ENCODE data around the gene IFI27L2. TPM values are rescaled to one million over a fixed set of nuclear protein-coding genes. Genes with fewer than 3 reads are reported as not detected.

Gene IFI27L2, protein sequence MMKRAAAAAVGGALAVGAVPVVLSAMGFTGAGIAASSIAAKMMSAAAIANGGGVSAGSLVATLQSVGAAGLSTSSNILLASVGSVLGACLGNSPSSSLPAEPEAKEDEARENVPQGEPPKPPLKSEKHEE
- total RNA-seq (2012; rRNA removed), result 47.4 and 59.6 TPM in 2 replicates

DNA sequence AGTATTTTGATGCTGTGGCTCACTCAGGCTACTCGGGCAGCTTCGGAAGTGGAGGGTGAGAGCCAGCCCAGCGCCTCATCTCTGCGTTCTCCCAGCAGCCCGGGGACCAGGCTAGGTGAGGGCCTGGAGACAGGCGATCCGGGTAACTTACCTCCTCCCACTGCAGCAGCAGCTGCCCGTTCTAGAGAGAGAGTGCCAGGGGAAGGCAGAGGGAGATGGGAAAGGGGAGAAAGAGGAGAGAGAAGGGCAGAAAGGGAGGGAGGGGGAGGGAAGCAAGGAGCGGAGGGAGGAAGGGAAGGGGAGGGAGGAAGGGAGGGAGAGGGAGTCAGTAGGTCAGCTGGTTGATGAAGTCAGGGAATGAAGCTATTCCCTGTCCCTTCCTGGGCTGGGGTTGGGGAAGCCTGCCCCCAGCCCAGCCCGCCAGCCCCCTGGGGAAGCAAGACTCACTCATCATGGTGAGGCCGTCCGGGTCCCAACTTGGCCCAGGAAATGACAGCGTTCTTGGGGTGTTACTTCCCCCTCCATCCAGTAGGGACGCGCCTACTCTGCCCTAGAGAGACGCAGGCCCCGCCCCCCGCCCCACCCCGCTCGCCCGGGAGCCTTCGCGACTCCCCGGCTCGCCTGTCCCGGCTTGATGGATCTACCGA is at the start of gene IFI27L2:
IFI27L2 (minus strand) TSS at position 494 of the 647 bp plus-strand sequence; CDS start at position 454, 40 bp downstream.
- Histone ChIP-seq H3K27me3 (ENCODE audit: control insufficient read depth, insufficient read depth, low read length) (peaks cover 6% of the 10 kb centered on the region), H3K4me2 (ENCODE audit: low read length) (peak within 1 kb of the TSS; percentile 96), H3K36me3 (ENCODE audit: insufficient read depth, low read length) (peaks cover 7% of the 10 kb centered on the region), H3K9me3 (replicated peaks; ENCODE audit: low read length) (no peaks in the 10 kb centered on the region), H3K4me3 (ENCODE audit: low read length) (peak within 1 kb of the TSS; percentile 83), H3K9ac (ENCODE audit: low read depth, low read length) (peak within 1 kb of the TSS; percentile 83), H3K4me1 (ENCODE audit: control insufficient read depth, insufficient read depth, low read length) (peaks cover 17% of the 10 kb centered on the region)

- Histone ChIP-seq H3K9ac (ENCODE audit: low read depth, low read length) (no peak overlapping the region), H3K27me3 (ENCODE audit: control insufficient read depth, insufficient read depth, low read length) (peaks cover 57% of the 10 kb centered on the region), H3K9me3 (replicated peaks; ENCODE audit: low read length) (no peaks in the 10 kb centered on the region), H3K4me2 (ENCODE audit: low read length) (no peak overlapping the region), H3K36me3 (ENCODE audit: insufficient read depth, low read length) (no peaks in the 10 kb centered on the region), H3K4me3 (ENCODE audit: low read length) (no peak overlapping the region), H3K4me1 (ENCODE audit: control insufficient read depth, insufficient read depth, low read length) (peaks cover 9% of the 10 kb centered on the region)
Measured at GRCh38 chr14:94177806-94178205, 48.4 kb upstream of the IFI27L2 start.

GRCh38 chr14:94176808-94177207 is 47.4 kb upstream of the IFI27L2 start:
- Histone ChIP-seq H3K9ac (ENCODE audit: low read depth, low read length) (no peak overlapping the region), H3K4me2 (ENCODE audit: low read length) (no peak overlapping the region), H3K36me3 (ENCODE audit: insufficient read depth, low read length) (no peaks in the 10 kb centered on the region), H3K4me3 (ENCODE audit: low read length) (no peak overlapping the region), H3K4me1 (ENCODE audit: control insufficient read depth, insufficient read depth, low read length) (peaks cover 9% of the 10 kb centered on the region), H3K27me3 (ENCODE audit: control insufficient read depth, insufficient read depth, low read length) (peaks cover 54% of the 10 kb centered on the region), H3K9me3 (replicated peaks; ENCODE audit: low read length) (no peaks in the 10 kb centered on the region)

DNA sequence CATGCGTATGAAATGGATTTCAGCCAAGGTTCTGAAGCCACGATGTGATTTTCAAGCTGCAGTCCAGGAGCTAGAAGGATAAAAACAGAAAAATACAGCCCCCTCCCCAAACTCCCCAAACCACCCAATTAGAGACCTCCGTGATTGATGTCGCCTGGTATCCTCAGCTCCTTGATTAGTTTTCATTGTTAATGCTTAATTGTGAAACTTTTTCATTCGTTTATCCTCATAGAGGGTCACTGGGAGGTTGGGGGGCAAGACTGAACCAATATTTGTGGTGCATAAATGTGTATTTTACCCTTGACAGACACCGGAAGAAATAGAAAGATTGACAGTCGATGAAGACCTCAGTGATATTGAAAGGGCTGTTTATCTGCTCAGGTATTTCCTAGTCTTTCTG is 46.3 kb upstream of the IFI27L2 start:
- Histone ChIP-seq H3K4me1 (ENCODE audit: control insufficient read depth, insufficient read depth, low read length) (peaks cover 18% of the 10 kb centered on the region), H3K36me3 (ENCODE audit: insufficient read depth, low read length) (no peaks in the 10 kb centered on the region), H3K9me3 (replicated peaks; ENCODE audit: low read length) (no peaks in the 10 kb centered on the region), H3K4me2 (ENCODE audit: low read length) (peak overlapping the region; percentile 87), H3K27me3 (ENCODE audit: control insufficient read depth, insufficient read depth, low read length) (peaks cover 53% of the 10 kb centered on the region), H3K4me3 (ENCODE audit: low read length) (no peak overlapping the region), H3K9ac (ENCODE audit: low read depth, low read length) (no peak overlapping the region)

- H3K36me3 ChIP-seq (ENCODE audit: insufficient read depth, low read length), result no peaks in the 10 kb centered on the region
- H3K4me3 ChIP-seq (ENCODE audit: low read length), result peak overlapping the region; percentile 45
- peaks cover 52% of the 10 kb centered on the region for H3K27me3 ChIP-seq (ENCODE audit: control insufficient read depth, insufficient read depth, low read length)
- H3K9me3 ChIP-seq (replicated peaks; ENCODE audit: low read length), result no peaks in the 10 kb centered on the region
- H3K4me2 ChIP-seq (ENCODE audit: low read length), result peak overlapping the region; percentile 87
- no peak overlapping the region for H3K9ac ChIP-seq (ENCODE audit: low read depth, low read length)
- peaks cover 19% of the 10 kb centered on the region for H3K4me1 ChIP-seq (ENCODE audit: control insufficient read depth, insufficient read depth, low read length)
Measured at GRCh38 chr14:94175011-94175745, 45.8 kb upstream of the IFI27L2 start.

GRCh38 chr14:94174604-94175010 is 45.2 kb upstream of the IFI27L2 start:
- Histone ChIP-seq H3K4me2 (ENCODE audit: low read length) (peak overlapping the region; percentile 87), H3K9ac (ENCODE audit: low read depth, low read length) (peak overlapping the region; percentile 50), H3K36me3 (ENCODE audit: insufficient read depth, low read length) (no peaks in the 10 kb centered on the region), H3K4me3 (ENCODE audit: low read length) (peak overlapping the region; percentile 74), H3K27me3 (ENCODE audit: control insufficient read depth, insufficient read depth, low read length) (peaks cover 46% of the 10 kb centered on the region), H3K9me3 (replicated peaks; ENCODE audit: low read length) (no peaks in the 10 kb centered on the region), H3K4me1 (ENCODE audit: control insufficient read depth, insufficient read depth, low read length) (peaks cover 19% of the 10 kb centered on the region)

- Histone ChIP-seq H3K9ac (ENCODE audit: low read depth, low read length) (peak within 1 kb of the TSS; percentile 50), H3K4me1 (ENCODE audit: control insufficient read depth, insufficient read depth, low read length) (peaks cover 19% of the 10 kb centered on the region), H3K4me3 (ENCODE audit: low read length) (peak within 1 kb of the TSS; percentile 74), H3K9me3 (replicated peaks; ENCODE audit: low read length) (no peaks in the 10 kb centered on the region), H3K4me2 (ENCODE audit: low read length) (peak within 1 kb of the TSS; percentile 87), H3K27me3 (ENCODE audit: control insufficient read depth, insufficient read depth, low read length) (peaks cover 41% of the 10 kb centered on the region), H3K36me3 (ENCODE audit: insufficient read depth, low read length) (no peaks in the 10 kb centered on the region)
Measured at GRCh38 chr14:94173885-94174603, 44.6 kb upstream of the IFI27L2 start, which contains the start of gene PPP4R4. Gene PPP4R4, plus strand, starts transcription at chr14:94174322. Its CDS starts 144 bp downstream, at chr14:94174466.

DNA sequence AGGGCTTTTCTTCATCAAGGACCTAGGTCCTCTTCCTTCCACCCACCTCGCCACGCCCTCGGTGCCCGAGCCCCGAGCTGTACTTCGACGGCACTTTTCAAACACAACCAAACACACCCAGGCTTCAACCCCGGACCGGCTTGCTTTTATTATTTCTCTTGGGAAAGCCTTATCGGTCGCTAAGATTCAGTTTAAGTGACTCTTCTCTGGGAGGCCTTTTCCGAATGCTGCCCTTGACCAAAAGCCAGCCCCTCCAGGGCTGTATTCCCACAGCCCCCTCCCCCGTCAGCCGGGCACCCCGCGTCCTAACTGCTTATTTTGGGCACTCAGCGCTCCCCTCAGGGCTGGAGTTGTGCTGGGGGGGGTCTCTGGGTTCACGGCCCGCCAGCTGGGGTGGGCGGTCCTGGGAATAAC is 44.1 kb upstream of the IFI27L2 start:
- H3K4me3 ChIP-seq (ENCODE audit: low read length), result peak overlapping the region; percentile 64
- H3K4me1 ChIP-seq (ENCODE audit: control insufficient read depth, insufficient read depth, low read length), result peaks cover 19% of the 10 kb centered on the region
- no peaks in the 10 kb centered on the region for H3K36me3 ChIP-seq (ENCODE audit: insufficient read depth, low read length)
- peak overlapping the region; percentile 76 for H3K4me2 ChIP-seq (ENCODE audit: low read length)
- H3K27me3 ChIP-seq (ENCODE audit: control insufficient read depth, insufficient read depth, low read length), result peaks cover 37% of the 10 kb centered on the region
- peak overlapping the region; percentile 42 for H3K9ac ChIP-seq (ENCODE audit: low read depth, low read length)
- H3K9me3 ChIP-seq (replicated peaks; ENCODE audit: low read length), result no peaks in the 10 kb centered on the region

DNA sequence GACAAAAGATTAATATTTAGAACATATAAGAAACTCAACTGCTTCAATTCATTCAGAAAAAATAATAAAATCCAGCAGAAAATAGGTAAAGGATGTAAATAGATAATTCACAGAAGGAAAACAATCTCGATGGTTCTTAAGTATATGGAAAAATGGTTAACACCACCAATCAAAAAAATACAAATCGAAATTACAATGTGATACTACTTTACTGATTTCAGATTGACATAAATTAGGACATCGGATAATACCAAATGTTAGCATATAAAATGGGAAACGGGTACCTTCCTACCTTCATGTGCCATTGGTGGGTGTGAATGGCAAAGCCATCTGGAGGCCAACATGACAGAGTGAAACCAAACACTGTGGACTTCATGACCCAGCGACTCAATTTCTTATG is 43.1 kb upstream of the IFI27L2 start:
- Histone ChIP-seq H3K4me1 (ENCODE audit: control insufficient read depth, insufficient read depth, low read length) (peaks cover 19% of the 10 kb centered on the region), H3K4me2 (ENCODE audit: low read length) (no peak overlapping the region), H3K9me3 (replicated peaks; ENCODE audit: low read length) (no peaks in the 10 kb centered on the region), H3K4me3 (ENCODE audit: low read length) (no peak overlapping the region), H3K27me3 (ENCODE audit: control insufficient read depth, insufficient read depth, low read length) (peaks cover 33% of the 10 kb centered on the region), H3K9ac (ENCODE audit: low read depth, low read length) (no peak overlapping the region), H3K36me3 (ENCODE audit: insufficient read depth, low read length) (no peaks in the 10 kb centered on the region)

DNA sequence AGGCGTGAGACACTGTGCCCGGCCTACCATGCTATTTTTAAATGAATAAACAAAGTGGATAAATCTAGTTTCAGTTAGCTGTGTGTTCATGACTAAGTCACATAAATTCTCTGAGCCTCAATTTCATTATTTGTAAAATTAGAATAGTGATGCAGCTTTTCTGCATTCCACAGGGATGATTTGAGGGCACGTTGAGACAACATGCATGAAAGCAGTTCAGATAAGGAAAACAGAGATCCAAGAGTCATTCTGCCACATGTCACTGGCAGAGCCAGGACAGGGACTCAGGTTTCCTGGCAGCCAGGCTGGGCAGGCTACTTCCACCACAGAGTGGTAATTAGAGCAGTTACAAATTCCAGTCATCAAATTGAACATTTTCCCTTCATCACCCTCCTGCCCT is 41.8 kb upstream of the IFI27L2 start:
- Histone ChIP-seq H3K4me3 (ENCODE audit: low read length) (no peak overlapping the region), H3K4me2 (ENCODE audit: low read length) (no peak overlapping the region), H3K36me3 (ENCODE audit: insufficient read depth, low read length) (no peaks in the 10 kb centered on the region), H3K4me1 (ENCODE audit: control insufficient read depth, insufficient read depth, low read length) (peaks cover 19% of the 10 kb centered on the region), H3K9ac (ENCODE audit: low read depth, low read length) (no peak overlapping the region), H3K27me3 (ENCODE audit: control insufficient read depth, insufficient read depth, low read length) (peaks cover 29% of the 10 kb centered on the region), H3K9me3 (replicated peaks; ENCODE audit: low read length) (no peaks in the 10 kb centered on the region)

DNA sequence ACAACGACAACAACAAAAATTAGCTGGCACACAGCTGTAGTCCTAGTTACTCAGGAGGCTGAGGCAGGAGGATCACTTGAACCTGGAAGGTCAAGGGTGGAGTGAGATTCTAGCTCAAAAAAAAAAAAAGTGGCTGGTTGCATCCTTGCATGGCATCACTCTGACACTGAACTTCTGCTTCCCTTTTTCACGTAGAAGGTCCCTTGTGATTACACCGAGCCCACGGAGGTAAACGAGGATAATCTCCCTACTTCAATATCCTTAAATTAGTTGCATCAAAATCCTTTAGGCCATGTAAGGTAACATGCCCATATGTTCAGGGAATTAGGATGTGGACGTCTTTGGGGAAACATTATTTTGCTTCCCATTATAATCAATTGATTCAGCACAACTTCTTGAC is 40.7 kb upstream of the IFI27L2 start:
- Histone ChIP-seq H3K4me3 (ENCODE audit: low read length) (no peak overlapping the region), H3K4me1 (ENCODE audit: control insufficient read depth, insufficient read depth, low read length) (peaks cover 16% of the 10 kb centered on the region), H3K9me3 (replicated peaks; ENCODE audit: low read length) (no peaks in the 10 kb centered on the region), H3K9ac (ENCODE audit: low read depth, low read length) (no peak overlapping the region), H3K4me2 (ENCODE audit: low read length) (no peak overlapping the region), H3K27me3 (ENCODE audit: control insufficient read depth, insufficient read depth, low read length) (peaks cover 27% of the 10 kb centered on the region), H3K36me3 (ENCODE audit: insufficient read depth, low read length) (no peaks in the 10 kb centered on the region)
